ENCODE data around the gene P2RY2. TPM values are rescaled to one million over a fixed set of nuclear protein-coding genes. Genes with fewer than 3 reads are reported as not detected.
A peak's percentile ranks its signal among the peaks of the same experiment; 100 is the strongest.

Gene P2RY2
- total and polyA plus RNA-seq, 2 of the 8 experiments (the other 6 are each of a cell fraction or from before 2014, with no cell fraction given), result 1.0 to 1.5 TPM

DNA sequence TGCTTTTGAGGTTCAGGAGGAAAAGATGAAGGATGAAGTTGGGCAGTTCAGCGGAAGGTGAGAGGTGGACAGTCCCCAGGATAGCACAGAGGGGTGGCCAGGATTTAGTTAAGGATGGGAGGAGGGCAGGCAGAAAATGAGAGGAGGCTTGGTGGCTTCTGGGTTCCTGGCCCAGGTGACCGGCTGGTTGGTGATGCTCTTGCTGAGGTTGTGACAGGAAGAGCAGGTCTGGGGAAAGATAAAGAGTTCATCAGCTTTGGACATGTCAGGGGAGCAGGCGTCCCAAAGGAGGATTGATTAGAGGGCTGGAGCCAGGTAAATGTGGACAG is 27.6 kb upstream of the P2RY2 start:
- Histone ChIP-seq H3K4me3 (ENCODE audit: extremely low read depth in 1 of 4, insufficient read depth in 2 of 4, low read depth in 3 of 4, low read length in 4 of 4) (no peak overlapping the region), H4K20me1 (replicated peaks in 1 of 2; ENCODE audit: control insufficient read depth in 1 of 2, insufficient read depth in 2 of 2, low read length in 2 of 2) (no peaks in the 10 kb centered on the region), H3K79me2 (ENCODE audit: control insufficient read depth in 1 of 2, insufficient read depth in 2 of 2, low read length in 2 of 2) (no peaks in the 10 kb centered on the region), H3K36me3 (ENCODE audit: control insufficient read depth in 2 of 4, insufficient read depth in 4 of 4, low read length in 3 of 4) (no peaks in the 10 kb centered on the region), H3K4me2 (ENCODE audit: insufficient read depth in 1 of 2, low read depth in 2 of 2, low read length in 2 of 2) (no peak overlapping the region), H3K23me2 (ENCODE audit: low read depth, low read length) (no peaks in the 10 kb centered on the region), H3K23ac (ENCODE audit: insufficient read length) (no peak overlapping the region), H2BK20ac (ENCODE audit: low read length) (no peak overlapping the region), H3K9me3 (ENCODE audit: insufficient read depth in 2 of 2, low read depth in 1 of 2, low read length in 1 of 2) (no peaks in the 10 kb centered on the region), H2BK5ac (ENCODE audit: low read depth, low read length) (no peak overlapping the region), H3K18ac (ENCODE audit: extremely low read depth, low read length) (no peak overlapping the region; the same call in 1 of the 2 replicates), H3K56ac (replicated peaks; ENCODE audit: insufficient read length, low read depth, low read length) (no peak overlapping the region), H4K8ac (ENCODE audit: extremely low read depth, insufficient read depth, low read length) (no peak overlapping the region), H4K91ac (replicated peaks; ENCODE audit: insufficient read length, low read length) (no peak overlapping the region), H4K5ac (ENCODE audit: insufficient read length, low read depth, low read length) (no peak overlapping the region), H3K14ac (ENCODE audit: insufficient read length) (no peak overlapping the region), H3K27ac (ENCODE audit: low read depth, low read length) (no peak overlapping the region), H2BK120ac (replicated peaks; ENCODE audit: low read depth, low read length) (no peak overlapping the region), H3K4me1 (replicated peaks in 1 of 4; ENCODE audit: control insufficient read depth in 3 of 4, insufficient read depth in 4 of 4, low read length in 3 of 4) (no peaks in the 10 kb centered on the region), H3K27me3 (replicated peaks in 1 of 4; ENCODE audit: control insufficient read depth in 3 of 4, extremely low read depth in 1 of 4, insufficient read depth in 3 of 4, low read length in 3 of 4) (no peaks in the 10 kb centered on the region), H2BK15ac (ENCODE audit: low read length) (0 out of 2 replicates have a peak overlapping the region, but pooled peaks have one; percentile 61), H3K4ac (replicated peaks; ENCODE audit: insufficient read length, low read depth, low read length) (no peak overlapping the region), H3K79me1 (ENCODE audit: low read depth, low read length) (no peaks in the 10 kb centered on the region), H2BK12ac (ENCODE audit: low read depth, low read length) (no peak overlapping the region), H3K9ac (replicated peaks in 1 of 4; ENCODE audit: extremely low read depth in 1 of 4, low read depth in 3 of 4, low read length in 3 of 4) (no peak overlapping the region), H2AK5ac (ENCODE audit: low read depth, low read length) (no peak overlapping the region), H2AFZ (ENCODE audit: low read length) (no peak overlapping the region)
- FAIRE-seq, result no peak
- DNase-seq (ENCODE audit: low read depth in 1 of 2, low spot score in 2 of 2), result no peak
- 81% methylated on average over 3 of the region's 3 CpGs; no CpG with 5 or more reads in 1 of the 2 experiments for WGBS, 2 experiments (ENCODE audit: extremely low coverage in 1 of 2, insufficient coverage in 1 of 2, insufficient read length in 1 of 2, insufficient replicate concordance in 2 of 2, low coverage in 1 of 2, low lambda C conversion rate in 2 of 2, missing lambda C conversion rate in 1 of 2)
- POLR2A ChIA-PET (ENCODE audit: partially characterized antibody), result no interaction called here
- CTCF ChIA-PET (ENCODE audit: partially characterized antibody), result interaction anchor here (0.7 to 14.5 kb wide), 4 partner anchors 10 to 99 kb away, joined by 3 to 451 read pairs (median 6); no protein-coding TSS in a partner anchor
- TF ChIP-seq HDAC2 (IDR thresholded peaks at IDR 0.05; ENCODE audit: borderline replicate concordance in 1 of 2, low read depth in 2 of 2, low read length in 2 of 2), result no peak
- no peak for TF ChIP-seq POLR2AphosphoS5 (IDR thresholded peaks at IDR 0.05; ENCODE audit: low read depth, low read length)
- TF ChIP-seq KDM4A (IDR thresholded peaks at IDR 0.05; ENCODE audit: low read depth, low read length, severe bottlenecking), result no peak
- no peak for TF ChIP-seq CHD2 (IDR thresholded peaks at IDR 0.05; ENCODE audit: low read length)
- TF ChIP-seq RXRA (IDR thresholded peaks at IDR 0.05; ENCODE audit: insufficient read depth, low read depth, low read length), result no peak
- no peak for TF ChIP-seq TAF7 (optimal IDR thresholded peaks at IDR 0.05; ENCODE audit: borderline replicate concordance, low read depth, low read length)
- no peak for TF ChIP-seq ZNF274 (IDR thresholded peaks at IDR 0.05; ENCODE audit: borderline replicate concordance, extremely low read depth, low read length)
- no peak for TF ChIP-seq MAFK (IDR thresholded peaks at IDR 0.05; ENCODE audit: low read depth, low read length)
- TF ChIP-seq SP4 (IDR thresholded peaks at IDR 0.05; ENCODE audit: low read length), result no peak
- TF ChIP-seq EP300 (IDR thresholded peaks at IDR 0.05; ENCODE audit: borderline replicate concordance in 1 of 2, low read depth in 2 of 2, low read length in 2 of 2), result no peak
- TF ChIP-seq SUZ12 (IDR thresholded peaks at IDR 0.05; ENCODE audit: low read length), result no peak
- no peak for TF ChIP-seq KDM5A (IDR thresholded peaks at IDR 0.05; ENCODE audit: low read length)
